ENCODE measurements around the gene SEMA4G.
A peak's percentile ranks its signal among the peaks of the same experiment; 100 is the strongest.
"Not testable (repeated sequence)": the region's sequence is repeated elsewhere in the genome, so short reads cannot be mapped to it uniquely, and the experiment has no call there.

SEMA4G gene

DNA sequence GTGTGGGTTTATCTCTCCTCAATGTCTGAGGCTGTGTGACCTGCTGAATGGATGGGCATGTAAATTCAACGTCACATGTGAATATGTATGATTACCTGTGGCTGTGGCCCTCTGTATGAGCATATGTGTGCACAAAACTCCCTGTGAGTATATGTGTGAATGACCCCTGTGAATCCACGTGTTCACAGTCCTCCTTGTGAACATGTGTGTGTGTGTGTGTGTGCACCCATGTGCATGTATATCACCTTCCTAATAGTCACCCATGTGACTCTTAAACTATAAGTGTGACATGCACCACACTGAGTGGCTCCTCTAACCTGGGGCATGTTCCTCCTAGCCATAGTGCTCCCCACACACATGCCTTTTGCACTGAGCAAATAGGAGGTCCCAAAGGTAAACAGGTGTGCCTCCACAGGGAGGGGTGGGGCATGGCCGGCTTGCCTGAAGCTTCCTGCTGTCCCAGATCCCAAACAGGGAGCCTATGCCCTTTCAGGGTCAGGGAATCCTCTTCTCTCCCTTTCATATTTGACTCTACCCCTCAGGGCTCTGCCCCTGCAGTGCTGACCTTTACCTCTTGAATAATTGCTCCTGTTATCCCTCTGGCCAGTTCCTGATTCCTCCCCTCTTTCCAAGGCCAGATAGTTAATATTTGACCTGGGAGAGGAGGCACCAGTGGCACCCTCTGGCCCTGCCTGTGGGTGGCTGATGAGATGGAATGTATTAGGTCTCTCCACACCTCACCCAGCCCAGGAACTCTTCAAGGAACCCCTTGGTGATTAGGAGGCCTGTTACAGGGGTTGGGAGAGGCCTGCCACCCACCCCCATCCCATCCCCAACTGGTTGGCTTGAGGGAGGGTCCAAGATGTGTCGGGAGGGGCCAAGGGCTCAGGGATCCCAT, 1.9 kb downstream of the SEMA4G start:
- DNase-seq = no peak

DNA sequence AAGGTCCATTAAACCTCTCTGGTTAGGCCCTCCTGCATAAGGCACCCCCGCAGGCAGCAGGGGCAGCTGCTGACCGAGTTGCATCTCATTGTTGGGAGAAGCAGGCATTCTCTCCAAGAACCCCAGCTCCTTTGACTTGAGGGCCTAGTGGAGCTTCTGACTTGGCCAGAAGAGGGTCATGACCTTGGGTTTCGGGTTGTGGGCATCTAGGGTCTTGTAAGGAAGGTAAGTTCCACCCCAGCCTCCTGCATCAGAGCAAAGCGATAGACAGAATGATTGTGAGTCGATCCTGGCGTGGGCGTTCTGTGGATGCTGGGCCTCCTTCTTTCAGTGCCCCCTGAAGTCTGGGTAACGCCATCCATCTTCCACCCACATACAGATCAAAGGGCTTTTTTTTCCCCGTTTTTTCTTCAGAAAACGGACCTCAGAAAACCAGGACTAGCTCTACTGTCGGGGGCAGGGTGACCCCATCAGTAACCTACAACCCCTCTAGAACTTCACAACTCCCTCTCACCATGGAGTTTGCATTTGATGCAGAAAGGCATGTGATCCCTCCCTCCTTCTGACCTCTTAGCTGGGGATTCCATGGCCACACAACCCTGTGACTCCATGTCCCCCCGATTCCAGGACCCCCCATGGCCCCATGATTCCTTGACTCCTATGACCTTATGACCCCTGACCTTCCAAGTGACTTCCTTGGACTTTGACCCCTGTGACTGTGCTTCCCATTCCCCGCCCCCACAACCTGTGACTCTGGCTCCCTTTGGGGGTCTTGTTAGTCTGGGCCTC, 3.0 kb downstream of the SEMA4G start:
- DNase-seq = no peak

DNA sequence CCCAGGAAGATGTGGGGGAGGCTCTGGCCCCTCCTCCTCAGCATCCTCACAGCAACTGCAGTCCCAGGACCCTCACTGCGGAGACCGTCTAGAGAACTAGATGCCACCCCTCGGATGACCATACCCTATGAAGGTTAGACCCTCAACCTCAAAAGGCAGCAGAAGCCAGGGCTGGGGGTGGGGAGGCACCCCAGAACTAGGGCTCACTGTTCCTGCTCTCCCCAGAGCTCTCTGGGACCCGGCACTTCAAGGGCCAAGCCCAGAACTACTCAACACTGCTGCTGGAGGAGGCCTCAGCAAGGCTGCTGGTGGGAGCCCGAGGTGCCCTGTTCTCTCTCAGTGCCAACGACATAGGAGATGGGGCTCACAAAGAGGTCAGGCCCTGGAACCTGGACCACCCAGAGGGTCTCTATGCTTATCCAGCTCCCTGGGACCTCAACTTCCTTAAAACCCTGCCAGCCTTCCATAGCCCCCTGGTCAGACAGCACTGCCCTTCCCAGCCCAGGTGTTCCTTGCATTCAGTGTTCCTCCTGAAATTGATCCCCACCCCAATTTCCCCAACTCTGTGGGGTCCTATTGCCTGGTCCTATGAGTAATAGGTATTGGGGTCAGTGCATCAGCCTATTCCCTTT, 3.7 kb downstream of the SEMA4G start:
- no peak for DNase-seq

DNA sequence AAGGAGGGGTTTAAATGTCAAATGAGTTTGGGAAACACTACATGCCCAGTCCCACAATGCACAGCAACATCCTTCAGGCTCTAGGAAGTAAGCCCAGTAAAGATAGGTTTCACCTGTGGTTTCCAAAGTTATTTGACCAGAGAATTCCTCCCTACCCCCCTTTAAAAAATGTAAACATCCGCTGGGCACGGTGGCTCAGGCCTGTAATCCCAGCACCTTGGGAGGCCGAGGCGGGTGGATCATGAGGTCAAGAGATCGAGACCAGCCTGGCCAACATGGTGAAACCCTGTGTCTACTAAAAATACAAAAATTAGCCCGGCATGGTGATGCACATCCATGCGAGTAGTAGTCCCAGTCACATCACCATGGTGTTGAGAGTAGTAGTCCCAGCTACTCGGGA, 6.1 kb downstream of the SEMA4G start:
- DNase-seq = not testable (repeated sequence)

- no peak for DNase-seq
Observed at GRCh38 chr10:100976906-100977305, 7.6 kb downstream of the SEMA4G start.

DNA sequence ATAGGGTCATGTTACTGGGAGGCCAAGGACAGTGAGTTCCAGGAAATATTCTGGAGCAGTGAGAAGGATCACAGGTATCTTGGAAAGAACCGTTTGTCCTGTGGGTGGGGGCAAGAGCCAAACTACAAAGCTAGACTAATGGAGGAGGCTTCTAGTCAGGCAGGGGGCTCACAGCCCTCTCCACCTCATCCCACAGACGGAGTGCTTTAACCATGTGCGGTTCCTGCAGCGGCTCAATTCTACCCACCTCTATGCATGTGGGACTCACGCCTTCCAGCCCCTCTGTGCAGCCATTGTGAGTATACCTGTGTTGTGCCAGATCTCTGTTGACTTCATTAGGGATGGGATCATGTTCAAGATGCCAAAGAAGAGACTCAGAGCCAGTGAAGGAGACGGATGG, 8.1 kb downstream of the SEMA4G start:
- DNase-seq = no peak

GRCh38 chr10:100978121-100978900, 9.0 kb downstream of the SEMA4G start:
- no peak for DNase-seq

DNA sequence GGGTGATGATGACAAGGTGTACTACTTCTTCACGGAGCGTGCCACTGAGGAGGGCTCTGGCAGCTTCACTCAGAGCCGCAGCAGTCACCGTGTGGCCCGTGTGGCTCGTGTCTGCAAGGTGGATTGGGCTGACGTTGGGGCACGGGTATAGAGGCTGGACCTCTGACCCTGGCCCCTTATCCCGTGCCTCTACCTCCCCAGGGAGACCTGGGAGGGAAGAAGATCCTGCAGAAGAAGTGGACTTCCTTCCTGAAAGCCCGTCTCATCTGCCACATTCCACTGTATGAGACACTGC, 9.5 kb downstream of the SEMA4G start:
- DNase-seq = no peak

- DNase-seq = no peak
Observed at GRCh38 chr10:100979791-100980272, 10.5 kb downstream of the SEMA4G start.

GRCh38 chr10:100980311-100980710, 11.0 kb downstream of the SEMA4G start:
- DNase-seq = no peak

- no peak for DNase-seq
Observed at GRCh38 chr10:100980711-100981110, 11.4 kb downstream of the SEMA4G start.

- DNase-seq = no peak
Observed at GRCh38 chr10:100981178-100981772, 12.0 kb downstream of the SEMA4G start.

DNA sequence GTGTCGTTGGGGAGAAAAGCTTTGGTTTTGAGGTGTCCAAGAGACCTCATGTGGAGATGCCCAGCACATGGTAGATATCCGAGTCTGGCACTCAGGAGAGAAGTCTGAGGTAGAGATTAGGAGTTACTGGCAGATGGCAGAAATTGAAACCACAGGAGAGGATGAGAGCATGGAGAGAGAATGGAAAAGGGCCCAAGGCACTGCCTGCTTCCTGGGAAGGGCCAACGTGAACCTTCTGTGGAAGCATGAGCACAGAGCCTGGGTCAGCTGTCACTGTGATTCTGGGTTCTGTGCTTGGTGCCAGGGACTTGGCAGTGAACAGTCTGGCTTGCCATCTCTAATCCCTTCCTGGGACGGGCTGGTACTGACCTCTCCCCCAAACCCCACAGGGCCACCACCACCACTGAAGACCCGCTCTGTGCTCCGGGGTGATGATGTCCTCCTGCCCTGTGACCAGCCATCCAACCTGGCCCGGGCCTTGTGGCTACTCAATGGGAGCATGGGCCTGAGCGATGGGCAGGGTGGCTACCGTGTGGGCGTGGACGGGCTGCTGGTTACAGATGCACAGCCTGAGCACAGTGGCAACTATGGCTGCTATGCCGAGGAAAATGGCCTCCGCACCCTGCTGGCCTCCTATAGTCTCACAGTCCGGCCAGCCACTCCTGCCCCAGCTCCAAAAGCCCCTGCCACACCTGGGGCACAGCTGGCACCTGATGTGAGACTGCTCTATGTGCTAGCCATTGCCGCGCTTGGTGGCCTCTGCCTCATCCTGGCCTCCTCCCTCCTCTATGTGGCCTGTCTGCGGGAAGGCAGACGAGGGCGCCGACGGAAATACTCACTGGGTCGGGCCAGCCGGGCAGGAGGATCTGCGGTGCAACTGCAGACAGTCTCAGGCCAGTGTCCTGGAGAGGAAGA, 13.9 kb downstream of the SEMA4G start:
- DNase-seq = no peak

GRCh38 chr10:100983868-100984671, 14.8 kb downstream of the SEMA4G start:
- DNase-seq = no peak

GRCh38 chr10:100984672-100985177, 15.4 kb downstream of the SEMA4G start:
- no peak for DNase-seq

- no peak for DNase-seq
Observed at GRCh38 chr10:100985336-100985735, 16.0 kb downstream of the SEMA4G start.

GRCh38 chr10:100986623-100986951, 17.3 kb downstream of the SEMA4G start:
- no peak for DNase-seq

GRCh38 chr10:100986952-100987684, 17.8 kb downstream of the SEMA4G start, which contains the start of the genes MRPL43 and TWNK:
Gene MRPL43, minus strand, starts transcription at chr10:100987497. Its CDS starts 54 bp downstream, at chr10:100987443.
Gene TWNK, plus strand, starts transcription at chr10:100987543. Its CDS starts 668 bp downstream, at chr10:100988211.
- DNase-seq = peak; percentile 34

DNA sequence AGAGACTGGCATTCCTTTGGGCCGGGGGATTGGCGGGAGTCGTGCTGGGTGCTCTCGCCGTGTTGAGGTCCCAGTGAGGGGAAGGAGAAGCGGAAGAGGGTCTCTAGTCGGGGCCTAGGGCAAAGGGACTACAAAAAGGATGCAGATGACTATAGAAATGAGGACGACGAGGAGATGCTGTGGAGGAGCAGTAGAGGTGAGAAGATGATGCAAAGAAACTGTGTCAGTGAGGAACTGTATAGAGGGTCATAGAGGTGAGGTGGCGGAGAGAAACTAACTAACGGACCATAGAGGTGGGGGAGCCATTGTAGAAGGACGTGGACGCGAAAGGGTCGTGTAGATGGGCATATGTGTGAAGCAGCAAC, 18.4 kb downstream of the SEMA4G start:
- DNase-seq = no peak
